GM06990 (cell line): ENCODE results near the gene MYO5B.
"Not testable (repeated sequence)": the region's sequence is repeated elsewhere in the genome, so short reads cannot be mapped to it uniquely, and the experiment has no call there.

Source experiments
- DNase-seq: peaks from one replicate; pipeline ENCODE4 v3.0.0-alpha.2; 2011; ENCODE audit not compliant: insufficient read length; ENCODE audit errors: extremely low read depth
- H3K27me3 ChIP-seq: replicated peaks from 2 replicates; pipeline ENCODE4 v1.6.0; 2011; ENCODE audit warnings: low read length; ENCODE audit not compliant: control insufficient read depth, insufficient read depth
- H3K36me3 ChIP-seq: 2 replicates; pipeline ENCODE4 v1.5.1; 2011; ENCODE audit warnings: low read length; ENCODE audit not compliant: control insufficient read depth, insufficient read depth
- H3K4me3 ChIP-seq: replicated peaks from 2 replicates; pipeline ENCODE4 v1.5.1; 2011; ENCODE audit warnings: low read depth, mild to moderate bottlenecking, control low read depth, low read length
- TF ChIP-seq, protein P1 (sequence below): IDR thresholded peaks from 2 replicates; pipeline ENCODE4 v1.5.1; 2011; ENCODE audit warnings: low read length, control low read depth, mild to moderate bottlenecking, inconsistent platforms; ENCODE audit not compliant: insufficient read depth, poor library complexity, severe bottlenecking

MYO5B gene

DNA sequence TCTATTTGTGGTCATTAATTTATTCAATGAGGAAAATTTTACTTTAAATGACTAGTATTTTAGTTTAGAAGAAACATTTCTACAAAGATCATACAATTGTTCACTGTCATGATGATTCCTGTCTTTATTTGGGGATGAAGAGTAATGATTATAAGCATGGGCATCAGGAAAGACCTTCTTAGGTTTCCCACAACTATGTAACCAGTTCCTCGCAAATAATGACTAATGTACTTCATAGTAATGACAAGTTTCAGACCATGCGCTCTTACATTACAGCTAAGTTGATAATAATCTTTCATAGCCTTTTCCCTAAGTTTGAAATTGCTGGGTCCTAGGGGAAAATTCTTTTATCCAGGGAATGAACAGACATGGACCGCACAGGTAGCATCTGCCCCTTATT is 90.5 kb downstream of the MYO5B start:
- DNase-seq = no peak
- TF ChIP-seq, protein P1, sequence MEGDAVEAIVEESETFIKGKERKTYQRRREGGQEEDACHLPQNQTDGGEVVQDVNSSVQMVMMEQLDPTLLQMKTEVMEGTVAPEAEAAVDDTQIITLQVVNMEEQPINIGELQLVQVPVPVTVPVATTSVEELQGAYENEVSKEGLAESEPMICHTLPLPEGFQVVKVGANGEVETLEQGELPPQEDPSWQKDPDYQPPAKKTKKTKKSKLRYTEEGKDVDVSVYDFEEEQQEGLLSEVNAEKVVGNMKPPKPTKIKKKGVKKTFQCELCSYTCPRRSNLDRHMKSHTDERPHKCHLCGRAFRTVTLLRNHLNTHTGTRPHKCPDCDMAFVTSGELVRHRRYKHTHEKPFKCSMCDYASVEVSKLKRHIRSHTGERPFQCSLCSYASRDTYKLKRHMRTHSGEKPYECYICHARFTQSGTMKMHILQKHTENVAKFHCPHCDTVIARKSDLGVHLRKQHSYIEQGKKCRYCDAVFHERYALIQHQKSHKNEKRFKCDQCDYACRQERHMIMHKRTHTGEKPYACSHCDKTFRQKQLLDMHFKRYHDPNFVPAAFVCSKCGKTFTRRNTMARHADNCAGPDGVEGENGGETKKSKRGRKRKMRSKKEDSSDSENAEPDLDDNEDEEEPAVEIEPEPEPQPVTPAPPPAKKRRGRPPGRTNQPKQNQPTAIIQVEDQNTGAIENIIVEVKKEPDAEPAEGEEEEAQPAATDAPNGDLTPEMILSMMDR = no peak
- H3K36me3 ChIP-seq = no peaks in the 10 kb centered on the region
- H3K4me3 ChIP-seq = no peak overlapping the region
- H3K27me3 ChIP-seq = no peaks in the 10 kb centered on the region

DNA sequence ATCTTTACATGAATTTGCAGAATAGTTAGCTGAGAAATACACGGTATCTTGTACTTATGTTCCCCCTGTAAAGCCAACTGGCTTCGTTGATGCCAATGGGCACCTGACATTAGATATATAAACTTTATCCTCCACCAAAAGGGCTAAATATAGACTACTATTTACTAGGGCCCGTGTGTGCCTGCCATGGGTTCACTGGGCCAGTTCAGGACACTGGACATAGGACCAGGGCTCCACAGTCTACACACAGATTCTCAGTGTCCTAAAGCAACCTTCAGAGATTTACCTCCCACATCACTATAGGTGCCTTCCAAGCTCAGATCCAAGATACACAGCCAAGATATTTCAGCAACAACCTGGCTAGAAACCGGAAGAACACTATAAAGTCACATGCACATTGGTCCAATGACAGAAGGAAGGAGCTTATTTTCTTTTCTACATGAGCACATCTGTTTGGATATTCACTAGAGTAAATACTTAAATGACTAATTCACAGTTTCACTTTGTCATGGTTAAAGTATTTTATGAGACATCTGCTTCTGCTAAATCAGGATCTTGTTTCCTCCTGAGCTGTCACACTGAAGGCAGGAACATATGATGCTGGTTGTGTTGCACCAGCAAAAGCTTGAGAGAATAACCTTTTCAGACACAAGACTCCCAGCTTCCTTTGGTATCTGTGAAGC is 95.1 kb downstream of the MYO5B start:
- TF ChIP-seq, protein P1 = no peak
- no peaks in the 10 kb centered on the region for H3K27me3 ChIP-seq
- no peak overlapping the region for H3K4me3 ChIP-seq
- DNase-seq = peak; percentile 79
- no peaks in the 10 kb centered on the region for H3K36me3 ChIP-seq

DNA sequence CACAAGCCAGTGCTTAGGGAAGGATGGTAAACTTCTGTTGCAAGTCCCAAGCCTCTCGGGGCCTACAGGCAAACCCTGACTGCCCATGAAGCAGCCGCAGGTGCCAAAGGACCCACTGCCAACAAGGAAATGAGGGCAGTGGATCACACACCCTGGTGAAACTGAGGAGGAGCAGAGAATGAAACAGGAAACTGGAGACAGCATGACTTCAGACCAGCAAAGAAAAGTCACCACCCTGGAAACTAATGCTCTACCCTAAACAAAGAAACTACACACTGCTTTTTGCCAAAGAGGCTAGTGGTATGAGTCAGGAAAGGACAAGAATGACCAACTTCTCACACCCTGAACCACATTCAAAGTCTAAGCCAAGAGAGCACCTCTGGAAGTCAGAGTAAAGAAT is 97.2 kb downstream of the MYO5B start:
- TF ChIP-seq, protein P1 = no peak
- Histone ChIP-seq H3K4me3 (no peak overlapping the region), H3K27me3 (no peaks in the 10 kb centered on the region), H3K36me3 (no peaks in the 10 kb centered on the region)
- DNase-seq = peak; percentile 46

DNA sequence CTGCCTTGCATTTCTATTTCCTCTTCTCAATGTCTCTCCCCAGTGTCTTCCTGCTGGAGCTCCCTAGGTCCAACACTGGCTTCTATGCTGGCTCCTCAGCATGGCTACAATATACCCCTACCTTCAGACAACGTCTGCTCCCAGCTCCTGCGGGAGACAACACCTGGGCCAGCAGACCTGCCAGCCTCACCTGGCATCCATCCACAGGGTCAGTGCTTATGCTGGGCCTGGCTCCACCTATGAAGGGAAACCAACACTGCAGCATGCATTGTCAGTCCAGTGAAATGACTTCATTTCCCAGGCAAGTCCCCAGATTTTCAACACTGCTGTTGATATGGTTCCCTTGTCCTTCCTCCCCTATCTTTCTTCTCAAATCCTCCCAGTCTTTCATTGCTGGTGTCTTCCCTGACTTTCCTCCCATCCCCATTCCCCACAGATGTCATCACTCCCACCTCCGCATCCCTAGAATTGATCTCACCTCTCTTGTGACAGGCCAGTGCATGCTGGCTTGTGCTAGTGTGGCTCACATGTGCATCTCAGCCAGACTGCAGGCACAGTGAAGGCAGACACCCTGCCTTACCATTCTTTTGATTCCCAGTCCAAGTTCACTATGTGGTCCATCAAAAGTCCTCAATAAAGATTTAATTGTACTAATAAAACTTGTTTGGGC is 98.0 kb downstream of the MYO5B start:
- H3K4me3 ChIP-seq = no peak overlapping the region
- no peaks in the 10 kb centered on the region for H3K36me3 ChIP-seq
- TF ChIP-seq, protein P1 = no peak
- no peaks in the 10 kb centered on the region for H3K27me3 ChIP-seq
- DNase-seq = no peak

DNA sequence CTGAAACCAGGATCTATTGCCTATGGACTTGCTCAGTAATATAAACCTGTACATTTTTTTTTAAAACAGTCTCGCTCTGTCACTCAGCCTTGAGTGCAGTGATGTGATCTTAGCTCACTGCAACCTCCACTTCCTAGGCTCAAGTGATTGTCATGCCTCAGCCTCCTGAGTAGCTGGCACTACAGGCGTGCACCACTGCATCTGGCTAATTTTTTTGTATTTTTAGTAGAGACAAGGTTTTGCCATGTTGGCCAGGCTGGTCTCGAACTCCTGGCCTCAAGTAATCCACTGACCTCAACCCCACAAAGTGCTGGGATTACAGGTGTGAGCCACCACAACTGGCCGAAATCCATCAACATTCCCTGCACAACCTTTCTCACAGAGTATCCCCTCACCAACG is 100.2 kb downstream of the MYO5B start:
- not testable (repeated sequence) for H3K4me3 ChIP-seq, DNase-seq, H3K36me3 ChIP-seq

DNA sequence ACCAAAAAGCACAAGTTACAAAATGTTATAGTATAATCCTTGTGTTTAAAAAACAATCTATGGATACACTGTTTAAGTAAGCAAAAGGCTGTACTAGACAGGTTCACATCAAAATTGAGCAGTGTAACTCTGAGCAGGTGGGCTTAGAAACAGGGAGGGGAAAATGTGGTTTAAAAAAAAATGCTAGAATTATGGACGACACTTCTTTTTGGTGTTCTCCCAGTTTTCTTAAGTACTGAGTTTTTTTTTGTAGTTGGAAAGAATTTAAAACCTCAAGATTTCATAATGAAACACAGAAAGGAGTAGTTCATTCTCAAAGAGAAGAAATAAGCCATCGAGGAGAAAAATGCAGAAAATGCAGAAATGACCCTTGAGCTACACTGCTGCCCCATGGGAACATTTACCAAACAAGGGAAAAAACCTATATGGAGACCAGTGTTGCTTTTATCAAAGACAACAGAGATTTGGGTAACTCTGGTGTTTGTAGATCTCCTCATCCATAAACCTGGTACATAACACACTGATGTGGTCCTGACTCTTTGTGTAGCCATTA is 100.7 kb downstream of the MYO5B start:
- Histone ChIP-seq H3K4me3 (no peak overlapping the region), H3K36me3 (no peaks in the 10 kb centered on the region), H3K27me3 (no peaks in the 10 kb centered on the region)
- DNase-seq = no peak
- TF ChIP-seq, protein P1 = no peak

More for the DNA sequence above, 100.2 kb downstream of the MYO5B start:
- H3K27me3 ChIP-seq = not testable (repeated sequence)
